Right ventricle myocardium superior (tissue), 1 donor: ENCODE results near the gene ZBTB18. TPM values are rescaled to one million over a fixed set of nuclear protein-coding genes. Genes with fewer than 3 reads are reported as not detected.
"Not testable (repeated sequence)": the region's sequence is repeated elsewhere in the genome, so short reads cannot be mapped to it uniquely, and the experiment has no call there.

Experiments used
- ATAC-seq: fragments of 200-7000 bp; cut with Tn5 transposase; one replicate; pipeline ENCODE4 v1.9.1; 2020; ENCODE audit warnings: mild to moderate bottlenecking; ENCODE audit not compliant: poor library complexity
- DNase-seq: peaks from one replicate; pipeline ENCODE4 v3.0.0-alpha.2; 2020
- intact Hi-C: fragments of 100-400 bp; cut with DNase I; formaldehyde crosslinking; loops from one replicate; pipeline ENCODE4 v1.11.2; 2022
- long read RNA-seq: library from polyadenylated mRNA; unstranded; transcript quantifications from one replicate; pipeline ENCODE4 v2.0.0, GENCODE V29; 2021
- total RNA-seq: library from RNA; stranded (reverse); fragmentation: NEBNext Ultra II Directional; extraction: Animal tissue kit (Norgen Biotek cat#: 25700); gene quantifications from one replicate; pipeline ENCODE4 v1.2.1, GENCODE V29; 2021
- donor health status: DM: no; HTN: yes; CAD: no; lungs with severe emphysema.

Gene ZBTB18
- total RNA-seq, result 29.9 TPM
- long read RNA-seq, partial matches to known transcripts, result 9 of 9 reads
- long read RNA-seq, other reads (novel, unspliced or antisense), result 0 of 9 reads

- no peak for ATAC-seq
- DNase-seq, result peak; percentile 52
- intact Hi-C loops, result no loop called here
Measured at GRCh38 chr1:244050835-244051444, at the start of gene ZBTB18. ZBTB18 (plus strand) TSS chr1:244051283; CDS start chr1:244051432, 149 bp downstream.

GRCh38 chr1:244002721-244003120, 48.4 kb upstream of the ZBTB18 start:
- intact Hi-C loops, result no loop called here
- DNase-seq, result no peak
- no peak for ATAC-seq

- ATAC-seq (no peak), DNase-seq (no peak)
Measured at GRCh38 chr1:244005455-244005854, 45.6 kb upstream of the ZBTB18 start.

GRCh38 chr1:244006381-244006901, 44.6 kb upstream of the ZBTB18 start:
- ATAC-seq (no peak), DNase-seq (no peak)
- intact Hi-C loops, result no loop called here

More at GRCh38 chr1:244005455-244005854, 45.6 kb upstream of the ZBTB18 start:
- intact Hi-C loops, result no loop called here

- intact Hi-C loops, result no loop called here
- no peak for ATAC-seq
- DNase-seq, result no peak
Measured at GRCh38 chr1:244006961-244007360, 44.1 kb upstream of the ZBTB18 start.

- intact Hi-C loops, result no loop called here
- ATAC-seq (no peak), DNase-seq (no peak)
Measured at GRCh38 chr1:244010191-244010590, 40.9 kb upstream of the ZBTB18 start.

GRCh38 chr1:244010703-244011123, 40.4 kb upstream of the ZBTB18 start:
- no peak for DNase-seq
- no peak for ATAC-seq
- intact Hi-C loops, result no loop called here

GRCh38 chr1:244011271-244011670, 39.8 kb upstream of the ZBTB18 start:
- DNase-seq, result no peak
- ATAC-seq, result no peak
- intact Hi-C loops, result no loop called here

- DNase-seq (no peak), ATAC-seq (no peak)
- intact Hi-C loops, result no loop called here
Measured at GRCh38 chr1:244011786-244012185, 39.3 kb upstream of the ZBTB18 start.

- intact Hi-C loops, result no loop called here
- DNase-seq, result no peak
- no peak for ATAC-seq
Measured at GRCh38 chr1:244012202-244012601, 38.9 kb upstream of the ZBTB18 start.

- DNase-seq (no peak), ATAC-seq (no peak)
- intact Hi-C loops, result no loop called here
Measured at GRCh38 chr1:244013100-244013499, 38.0 kb upstream of the ZBTB18 start.

GRCh38 chr1:244014862-244015261, 36.2 kb upstream of the ZBTB18 start:
- ATAC-seq, DNase-seq, intact Hi-C loops: not testable (repeated sequence)

GRCh38 chr1:244019982-244020485, 31.0 kb upstream of the ZBTB18 start:
- DNase-seq (no peak), ATAC-seq (no peak)
- intact Hi-C loops, result no loop called here

GRCh38 chr1:244021427-244021826, 29.7 kb upstream of the ZBTB18 start:
- intact Hi-C loops, result no loop called here
- ATAC-seq (no peak), DNase-seq (no peak)

- intact Hi-C loops, result no loop called here
- DNase-seq, result peak; percentile 42
- ATAC-seq, result no peak
Measured at GRCh38 chr1:244022311-244022710, 28.8 kb upstream of the ZBTB18 start.

GRCh38 chr1:244022864-244023440, 28.1 kb upstream of the ZBTB18 start:
- intact Hi-C loops, result no loop called here
- DNase-seq, result no peak
- no peak for ATAC-seq

- DNase-seq (no peak), ATAC-seq (no peak)
- intact Hi-C loops, result no loop called here
Measured at GRCh38 chr1:244027491-244028145, 23.5 kb upstream of the ZBTB18 start.

- DNase-seq (no peak), ATAC-seq (no peak)
- intact Hi-C loops, result no loop called here
Measured at GRCh38 chr1:244028701-244029100, 22.4 kb upstream of the ZBTB18 start.

GRCh38 chr1:244029124-244029523, 22.0 kb upstream of the ZBTB18 start:
- DNase-seq (no peak), ATAC-seq (no peak)
- intact Hi-C loops, result no loop called here
